ENCODE results near the gene C4B. TPM values are rescaled to one million over a fixed set of nuclear protein-coding genes. Genes with fewer than 3 reads are reported as not detected.

The C4B gene
- total and polyA plus RNA-seq, 9 of the 15 experiments (the other 6 are each of a cell fraction or from before 2014, with no cell fraction given): 0.32 to 8.8 (median 5.4) TPM

GRCh38 chr6:32076321-32076809, 61.8 kb downstream of the C4B start:
- Histone ChIP-seq H3K9me3 (replicated peaks; ENCODE audit: control insufficient read depth, insufficient read depth, low read depth, low read length) (no peaks in the 10 kb centered on the region), H3K27ac (ENCODE audit: extremely low read depth, low read depth, low read length) (no peak overlapping the region), H3K4me2 (ENCODE audit: insufficient read depth, low read length) (no peak overlapping the region), H2AFZ (ENCODE audit: low read depth, low read length) (no peak overlapping the region), H3K4me1 (replicated peaks in 1 of 2; ENCODE audit: control insufficient read depth in 2 of 2, insufficient read depth in 2 of 2, low read length in 2 of 2) (peaks cover 9 to 11% of the 10 kb centered on the region in 2 experiments), H3K79me2 (ENCODE audit: control insufficient read depth, insufficient read depth, low read length) (no peaks in the 10 kb centered on the region), H3K27me3 (ENCODE audit: control insufficient read depth in 2 of 2, insufficient read depth in 2 of 2, low read length in 2 of 2) (peaks cover 31 to 48% of the 10 kb centered on the region in 2 experiments), H3K9ac (ENCODE audit: insufficient read depth in 1 of 2, low read depth in 2 of 2, low read length in 2 of 2) (no peak overlapping the region), H3K36me3 (ENCODE audit: control insufficient read depth, insufficient read depth, low read length) (no peaks in the 10 kb centered on the region), H3K9me1 (ENCODE audit: control insufficient read depth, insufficient read depth, low read length) (no peaks in the 10 kb centered on the region), H3K4me3 (no peak overlapping the region), H4K20me1 (replicated peaks; ENCODE audit: control insufficient read depth, insufficient read depth, low read length) (no peaks in the 10 kb centered on the region)
- TF ChIP-seq ATF3 (IDR thresholded peaks at IDR 0.05): peak; percentile 56
- no peak for TF ChIP-seq ATF3 (CRISPR knock-in tag; conservative IDR thresholded peaks at IDR 0.05)
- TF ChIP-seq LARP7 (IDR thresholded peaks at IDR 0.05): no peak
- POLR2A ChIA-PET: interaction anchor here (0.6 to 1.6 kb wide), 4 partner anchors 8 to 621 kb away, joined by 3 read pairs; no protein-coding TSS in a partner anchor
- DNase-seq (ENCODE audit: extremely low read depth in 1 of 4, low spot score in 3 of 4): no peak
- intact Hi-C loops (cut with micrococcal nuclease): no loop called here
- CTCF ChIA-PET (ENCODE audit: low intra/inter-chr PET ratio): no interaction called here
- WGBS (ENCODE audit: insufficient coverage, low coverage, missing lambda C conversion rate): 13% methylated on average over 11 of the region's 12 CpGs
- no peak for FAIRE-seq
- no TSS peak for BruUV-seq (replicated peaks)
- no peak for ATAC-seq
- in situ Hi-C loops (cut with MboI): no loop called here

GRCh38 chr6:32079566-32080290, 65.1 kb downstream of the C4B start:
- Histone ChIP-seq H3K4me3 (no peak overlapping the region), H4K20me1 (replicated peaks; ENCODE audit: control insufficient read depth, insufficient read depth, low read length) (peaks cover 4% of the 10 kb centered on the region; the same call in 1 of the 2 replicates), H3K9me1 (ENCODE audit: control insufficient read depth, insufficient read depth, low read length) (no peaks in the 10 kb centered on the region), H3K4me1 (replicated peaks in 1 of 2; ENCODE audit: control insufficient read depth in 2 of 2, insufficient read depth in 2 of 2, low read length in 2 of 2) (peaks cover 11 to 22% of the 10 kb centered on the region in 2 experiments), H3K27me3 (ENCODE audit: control insufficient read depth in 2 of 2, insufficient read depth in 2 of 2, low read length in 2 of 2) (peaks cover 16 to 45% of the 10 kb centered on the region in 2 experiments; a peak in 4 of 5 replicates), H3K4me2 (ENCODE audit: insufficient read depth, low read length) (no peak overlapping the region), H2AFZ (ENCODE audit: low read depth, low read length) (no peak overlapping the region), H3K27ac (ENCODE audit: extremely low read depth, low read depth, low read length) (no peak overlapping the region), H3K79me2 (ENCODE audit: control insufficient read depth, insufficient read depth, low read length) (no peaks in the 10 kb centered on the region), H3K9ac (ENCODE audit: insufficient read depth in 1 of 2, low read depth in 2 of 2, low read length in 2 of 2) (no peak overlapping the region), H3K9me3 (replicated peaks; ENCODE audit: control insufficient read depth, insufficient read depth, low read depth, low read length) (no peaks in the 10 kb centered on the region), H3K36me3 (ENCODE audit: control insufficient read depth, insufficient read depth, low read length) (no peaks in the 10 kb centered on the region)
- WGBS (ENCODE audit: insufficient coverage, low coverage, missing lambda C conversion rate): 23% methylated on average over 3 of the region's 7 CpGs
- no peak for FAIRE-seq
- ChIA-PET CTCF (ENCODE audit: low intra/inter-chr PET ratio) (no interaction called here), POLR2A (interaction anchor here (0.6 kb wide), 1 partner anchor 100 kb away, joined by 3 read pairs; no protein-coding TSS in a partner anchor)
- in situ Hi-C loops (cut with MboI): no loop called here
- no peak for ATAC-seq
- intact Hi-C loops (cut with micrococcal nuclease): no loop called here
- BruUV-seq (replicated peaks): no TSS peak
- DNase-seq (ENCODE audit: extremely low read depth in 1 of 4, low spot score in 3 of 4): no peak
- TF ChIP-seq SMARCE1 (IDR thresholded peaks at IDR 0.05): no peak

Measured in K562 (cell line).